Retinal pigment epithelial cell (primary cell): ENCODE results near the gene OST4.
A peak's percentile ranks its signal among the peaks of the same experiment; 100 is the strongest.
"Not testable (repeated sequence)": the region's sequence is repeated elsewhere in the genome, so short reads cannot be mapped to it uniquely, and the experiment has no call there.

Experiments
- DNase-seq: peaks from one replicate; pipeline ENCODE4 v3.0.0-alpha.2; 2010; ENCODE audit warnings: low read depth
- H3K4me3 ChIP-seq: 2 replicates; pipeline ENCODE4 v1.5.1; 2011; ENCODE audit warnings: mild to moderate bottlenecking, low read length, control low read depth, moderate library complexity
- TF ChIP-seq, protein P1 (sequence below): conservative IDR thresholded peaks from 2 replicates; pipeline ENCODE4 v1.5.1; 2011; ENCODE audit warnings: low read depth, low read length, control low read depth, inconsistent platforms

Gene OST4

DNA sequence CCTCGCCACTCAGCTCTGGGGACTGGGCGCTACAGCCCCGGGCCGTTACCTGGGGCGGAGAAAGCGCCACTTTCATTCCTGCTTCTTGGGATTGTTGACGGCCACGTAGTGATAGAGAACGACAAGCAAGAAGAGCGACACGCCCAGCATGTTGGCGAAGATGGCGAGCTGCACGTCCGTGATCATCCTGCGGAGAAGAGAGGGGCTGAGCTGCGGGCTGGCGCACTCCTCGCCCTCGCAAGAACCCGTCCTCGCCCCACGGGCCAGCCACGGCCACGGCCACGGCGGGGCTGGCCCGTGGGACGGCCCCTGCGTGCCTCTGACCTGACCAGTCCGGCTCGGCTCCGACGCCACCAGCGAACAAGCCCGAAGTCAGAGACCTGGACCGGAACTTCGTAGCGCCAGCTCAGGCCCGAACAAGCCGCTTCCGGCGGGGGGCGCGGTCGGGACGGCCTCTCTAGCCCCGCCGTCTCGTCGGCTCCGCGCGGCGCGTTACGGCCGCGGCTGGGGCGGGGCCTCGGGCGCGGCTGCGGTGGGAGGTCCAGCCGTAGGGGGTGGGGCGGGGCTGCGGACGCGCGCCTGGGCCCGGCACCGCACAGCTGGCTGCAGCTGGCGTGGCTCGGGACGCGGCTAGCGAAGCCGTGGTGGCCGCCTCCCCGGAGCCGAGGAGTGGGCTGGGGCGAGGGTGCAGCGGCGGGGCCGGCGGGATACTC lies at the start of gene OST4:
OST4 (minus strand) TSS at position 378 of the 713 bp plus-strand sequence.
- peak within 1 kb of the TSS; percentile 94 for H3K4me3 ChIP-seq
- TF ChIP-seq, protein P1, sequence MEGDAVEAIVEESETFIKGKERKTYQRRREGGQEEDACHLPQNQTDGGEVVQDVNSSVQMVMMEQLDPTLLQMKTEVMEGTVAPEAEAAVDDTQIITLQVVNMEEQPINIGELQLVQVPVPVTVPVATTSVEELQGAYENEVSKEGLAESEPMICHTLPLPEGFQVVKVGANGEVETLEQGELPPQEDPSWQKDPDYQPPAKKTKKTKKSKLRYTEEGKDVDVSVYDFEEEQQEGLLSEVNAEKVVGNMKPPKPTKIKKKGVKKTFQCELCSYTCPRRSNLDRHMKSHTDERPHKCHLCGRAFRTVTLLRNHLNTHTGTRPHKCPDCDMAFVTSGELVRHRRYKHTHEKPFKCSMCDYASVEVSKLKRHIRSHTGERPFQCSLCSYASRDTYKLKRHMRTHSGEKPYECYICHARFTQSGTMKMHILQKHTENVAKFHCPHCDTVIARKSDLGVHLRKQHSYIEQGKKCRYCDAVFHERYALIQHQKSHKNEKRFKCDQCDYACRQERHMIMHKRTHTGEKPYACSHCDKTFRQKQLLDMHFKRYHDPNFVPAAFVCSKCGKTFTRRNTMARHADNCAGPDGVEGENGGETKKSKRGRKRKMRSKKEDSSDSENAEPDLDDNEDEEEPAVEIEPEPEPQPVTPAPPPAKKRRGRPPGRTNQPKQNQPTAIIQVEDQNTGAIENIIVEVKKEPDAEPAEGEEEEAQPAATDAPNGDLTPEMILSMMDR, result no peak
- DNase-seq, result peak; percentile 44

DNA sequence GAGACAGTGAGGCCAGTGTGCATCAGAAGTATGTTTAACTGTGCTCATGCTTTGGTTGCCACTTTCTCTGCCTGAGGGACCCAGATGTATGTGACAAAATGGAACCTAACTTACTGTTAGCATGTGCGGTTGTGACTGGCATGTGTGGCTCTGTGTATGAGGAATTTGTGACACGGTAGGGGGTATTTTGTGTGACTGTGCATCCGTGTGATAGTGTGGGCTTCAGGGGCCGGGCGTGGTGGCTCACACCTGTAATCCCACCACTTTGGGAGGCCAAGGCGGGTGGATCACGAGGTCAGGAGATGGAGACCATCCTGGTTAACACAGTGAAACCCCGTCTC lies 47.8 kb upstream of the OST4 start:
- peak overlapping the region; percentile 46 for H3K4me3 ChIP-seq
- DNase-seq, result not testable (repeated sequence)

DNA sequence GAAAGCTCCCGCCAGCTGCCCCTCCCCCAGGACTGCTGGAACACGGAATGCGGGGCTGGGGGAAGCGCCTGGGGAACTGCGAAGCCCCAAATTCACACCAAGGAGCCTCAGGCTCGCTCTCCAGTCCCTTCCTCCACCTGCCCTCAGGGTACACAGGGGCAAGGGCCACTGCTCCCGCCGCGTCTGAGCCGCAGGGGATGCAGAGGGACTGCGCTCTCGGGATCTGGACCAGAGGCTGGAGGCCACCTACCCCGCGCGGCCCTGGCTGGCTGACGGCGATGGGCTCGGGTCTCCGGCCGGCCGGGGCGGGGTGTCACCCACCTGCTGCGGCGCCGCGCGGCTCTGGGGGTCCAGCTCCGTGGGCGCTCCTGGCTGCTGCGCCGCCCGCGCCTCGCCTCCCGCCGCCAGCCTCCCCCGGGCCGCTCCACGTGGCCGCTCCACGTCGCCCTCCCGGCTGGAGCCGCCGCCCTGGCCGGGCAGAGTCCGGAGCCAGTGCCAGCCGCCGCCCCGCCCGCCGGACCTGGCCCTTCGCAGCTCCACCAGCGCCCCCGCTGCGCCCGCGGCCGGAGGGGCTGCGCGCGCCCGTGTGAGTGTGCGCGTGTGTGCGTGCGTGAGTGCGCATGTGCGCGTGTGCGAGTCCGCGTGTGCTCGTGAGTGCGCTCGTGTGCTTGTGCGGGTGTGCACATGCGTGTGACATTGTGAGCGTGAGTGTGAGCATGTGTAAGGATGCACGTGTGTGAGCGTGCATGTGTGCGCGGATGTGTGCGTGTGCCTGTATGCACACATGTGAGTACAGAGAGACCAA lies 47.3 kb upstream of the OST4 start, which contains the start of gene CGREF1:
CGREF1 (minus strand) TSS at position 604 of the 805 bp plus-strand sequence. CDS start 14,762 bp downstream, outside the sequence.
- TF ChIP-seq, protein P1, result no peak
- no peak for DNase-seq
- peak within 1 kb of the TSS; percentile 50 for H3K4me3 ChIP-seq

DNA sequence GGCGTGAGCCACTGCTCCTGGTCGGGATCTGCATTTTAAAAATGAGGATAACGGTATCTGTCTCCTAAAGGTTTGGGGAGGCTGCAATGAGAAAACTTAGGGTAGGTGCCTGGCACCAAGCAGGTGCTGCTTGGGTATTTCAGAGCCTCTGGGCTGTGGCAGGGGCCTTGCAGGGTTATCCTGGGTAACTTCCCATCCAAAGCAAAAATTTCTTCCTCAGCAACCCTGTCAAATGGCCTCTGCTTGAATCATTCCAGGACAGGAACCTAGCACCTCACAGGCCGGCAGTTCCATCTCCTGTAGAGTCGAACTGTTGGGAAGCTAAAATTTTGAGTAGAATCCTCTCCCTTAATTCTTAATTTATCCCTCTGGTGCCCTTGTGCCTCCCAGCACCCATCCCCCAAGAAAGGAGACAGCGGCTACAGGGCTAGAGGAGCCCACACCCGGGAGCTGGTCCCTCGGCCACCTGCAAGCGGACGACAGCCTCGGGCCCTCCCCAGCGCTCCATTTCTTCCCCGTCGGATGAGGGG lies 46.6 kb upstream of the OST4 start:
- DNase-seq, result no peak
- TF ChIP-seq, protein P1, result no peak
- H3K4me3 ChIP-seq, result peak overlapping the region; percentile 50

DNA sequence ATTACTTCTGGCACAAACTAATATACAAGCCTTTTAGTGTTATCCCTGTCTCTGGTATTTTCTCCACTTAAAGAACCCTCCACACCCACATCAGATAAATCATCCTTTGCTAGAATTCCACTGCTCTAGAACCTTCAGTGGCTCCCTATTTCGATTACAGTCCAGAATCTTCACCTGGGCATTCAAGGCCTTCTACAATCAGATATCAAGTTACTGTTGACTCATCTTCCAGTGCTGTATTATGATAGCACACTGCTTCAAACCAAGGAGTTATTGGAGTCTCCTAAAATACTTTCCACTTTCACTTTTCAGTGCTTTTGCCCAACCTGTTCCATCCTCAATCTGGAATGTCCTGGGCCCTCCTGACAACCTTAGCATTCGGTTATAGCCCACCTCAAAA lies 44.1 kb upstream of the OST4 start:
- TF ChIP-seq, protein P1, result no peak
- DNase-seq, result no peak
- no peak overlapping the region for H3K4me3 ChIP-seq

DNA sequence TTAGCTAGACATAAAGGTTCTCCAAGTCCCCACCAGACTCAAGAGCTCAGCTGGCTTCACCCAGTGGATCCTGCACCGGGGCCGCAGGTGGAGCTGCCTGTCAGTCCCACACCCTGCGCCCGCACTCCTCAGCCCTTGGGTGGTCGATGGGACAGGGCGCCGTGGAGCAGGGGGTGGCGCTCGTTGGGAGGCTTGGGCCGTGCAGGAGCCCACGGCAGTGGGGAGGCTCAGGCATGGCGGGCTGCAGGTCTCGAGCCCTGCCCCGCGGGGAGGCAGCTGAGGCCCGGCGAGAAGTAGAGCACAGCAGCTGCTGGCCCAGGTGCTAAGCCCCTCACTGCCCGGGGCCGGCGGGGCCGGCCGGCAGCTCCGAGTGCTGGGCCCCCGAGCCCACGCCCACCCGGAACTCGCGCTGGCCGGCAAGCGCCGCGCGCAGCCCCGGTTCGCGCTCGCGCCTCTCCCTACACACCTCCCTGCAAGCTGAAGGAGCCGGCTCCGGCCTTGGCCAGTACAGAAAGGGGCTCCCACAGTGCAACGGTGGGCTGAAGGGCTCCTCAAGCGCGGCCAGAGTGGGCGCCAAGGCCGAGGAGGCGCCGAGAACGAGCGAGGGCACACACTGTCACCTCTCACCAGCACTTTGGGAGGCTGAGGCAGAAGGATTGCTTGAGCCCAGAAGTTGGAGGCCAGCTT lies 40.1 kb upstream of the OST4 start:
- H3K4me3 ChIP-seq, DNase-seq: not testable (repeated sequence)

DNA sequence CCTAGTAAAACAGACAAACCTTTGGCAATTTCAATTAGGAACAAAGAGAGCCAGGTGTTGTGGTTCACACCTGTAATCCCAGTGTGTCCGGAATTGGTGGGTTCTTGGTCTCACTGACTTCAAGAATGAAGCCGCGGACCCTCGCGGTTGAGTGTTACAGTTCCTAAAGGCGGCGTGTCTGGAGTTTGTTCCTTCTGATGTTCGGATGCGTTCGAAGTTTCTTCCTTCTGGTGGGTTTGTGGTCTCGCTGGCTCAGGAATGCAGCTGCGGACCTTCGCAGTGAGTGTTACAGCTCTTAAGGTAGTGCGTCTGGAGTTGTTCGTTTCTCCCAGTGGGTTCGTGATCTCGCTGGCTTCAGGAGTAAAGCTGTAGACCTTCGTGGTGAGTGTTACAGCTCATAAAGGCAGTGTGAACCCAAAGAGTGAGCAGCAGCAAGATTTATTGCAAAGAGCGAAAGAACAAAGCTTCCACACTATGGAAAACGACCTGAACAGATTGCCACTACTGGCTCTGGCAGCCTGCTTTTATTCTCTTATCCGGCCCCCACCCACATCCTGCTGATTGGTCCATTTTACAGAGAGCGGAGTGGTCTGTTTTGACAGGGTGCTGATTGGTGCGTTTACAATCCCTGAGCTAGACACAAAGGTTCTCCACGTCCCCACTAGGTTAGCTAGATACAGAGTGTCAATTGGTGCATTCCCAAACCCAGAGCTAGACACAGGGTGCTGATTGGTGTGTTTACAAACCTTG lies 39.3 kb upstream of the OST4 start:
- DNase-seq, result not testable (repeated sequence)

DNA sequence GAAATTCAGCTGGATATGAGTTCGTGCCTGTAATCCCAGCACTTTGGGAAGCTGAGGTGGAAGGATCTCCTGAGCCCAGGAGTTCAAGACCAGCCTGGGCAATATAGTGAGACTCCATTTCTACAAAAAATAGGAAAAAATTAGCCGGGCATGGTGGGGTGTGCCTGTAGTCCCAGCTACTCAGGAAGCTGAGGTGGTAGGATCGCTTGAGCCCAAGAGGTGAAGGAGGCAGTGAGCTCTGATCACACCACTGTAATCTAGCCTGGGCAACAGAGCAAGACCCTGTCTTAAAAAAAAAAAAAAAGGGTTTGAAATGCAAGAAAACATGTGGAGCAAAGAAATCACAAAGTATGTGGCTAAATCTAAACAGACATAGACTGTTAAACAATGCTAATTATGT lies 37.6 kb upstream of the OST4 start:
- no peak for DNase-seq
- H3K4me3 ChIP-seq, result no peak overlapping the region
- TF ChIP-seq, protein P1, result no peak

More for the DNA sequence above, 39.3 kb upstream of the OST4 start:
- not testable (repeated sequence) for H3K4me3 ChIP-seq
